Measurements from ENCODE around the gene S100A16.

DNA sequence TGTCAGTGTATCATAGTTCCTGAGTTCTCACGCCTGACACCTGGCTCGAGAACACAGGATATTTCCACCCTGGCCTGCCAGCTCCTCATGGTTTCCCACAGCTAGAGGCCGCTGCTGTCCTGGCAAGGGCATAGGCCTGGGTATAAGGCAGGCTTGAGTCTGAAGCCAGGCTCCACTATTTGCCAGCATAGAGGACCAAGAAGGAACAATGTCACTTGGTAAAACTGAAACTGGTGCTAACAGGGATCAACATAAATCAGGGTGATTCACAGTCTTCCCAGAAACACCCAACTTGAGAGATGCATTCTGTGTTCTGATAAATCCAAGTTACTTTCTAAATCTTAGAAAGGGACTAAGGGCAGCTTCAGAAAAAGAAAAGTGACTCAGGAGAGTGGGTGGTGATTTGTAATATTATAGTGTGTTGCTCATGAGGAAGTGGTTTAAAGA lies 40.3 kb downstream of the S100A16 start:
- TF ChIP-seq, protein P1, sequence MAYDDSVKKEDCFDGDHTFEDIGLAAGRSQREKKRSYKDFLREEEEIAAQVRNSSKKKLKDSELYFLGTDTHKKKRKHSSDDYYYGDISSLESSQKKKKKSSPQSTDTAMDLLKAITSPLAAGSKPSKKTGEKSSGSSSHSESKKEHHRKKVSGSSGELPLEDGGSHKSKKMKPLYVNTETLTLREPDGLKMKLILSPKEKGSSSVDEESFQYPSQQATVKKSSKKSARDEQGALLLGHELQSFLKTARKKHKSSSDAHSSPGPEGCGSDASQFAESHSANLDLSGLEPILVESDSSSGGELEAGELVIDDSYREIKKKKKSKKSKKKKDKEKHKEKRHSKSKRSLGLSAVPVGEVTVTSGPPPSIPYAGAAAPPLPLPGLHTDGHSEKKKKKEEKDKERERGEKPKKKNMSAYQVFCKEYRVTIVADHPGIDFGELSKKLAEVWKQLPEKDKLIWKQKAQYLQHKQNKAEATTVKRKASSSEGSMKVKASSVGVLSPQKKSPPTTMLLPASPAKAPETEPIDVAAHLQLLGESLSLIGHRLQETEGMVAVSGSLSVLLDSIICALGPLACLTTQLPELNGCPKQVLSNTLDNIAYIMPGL (CRISPR knock-in tag; IDR thresholded peaks at IDR 0.05; ENCODE audit: borderline replicate concordance) = no peak
- TF ChIP-seq, protein P2, sequence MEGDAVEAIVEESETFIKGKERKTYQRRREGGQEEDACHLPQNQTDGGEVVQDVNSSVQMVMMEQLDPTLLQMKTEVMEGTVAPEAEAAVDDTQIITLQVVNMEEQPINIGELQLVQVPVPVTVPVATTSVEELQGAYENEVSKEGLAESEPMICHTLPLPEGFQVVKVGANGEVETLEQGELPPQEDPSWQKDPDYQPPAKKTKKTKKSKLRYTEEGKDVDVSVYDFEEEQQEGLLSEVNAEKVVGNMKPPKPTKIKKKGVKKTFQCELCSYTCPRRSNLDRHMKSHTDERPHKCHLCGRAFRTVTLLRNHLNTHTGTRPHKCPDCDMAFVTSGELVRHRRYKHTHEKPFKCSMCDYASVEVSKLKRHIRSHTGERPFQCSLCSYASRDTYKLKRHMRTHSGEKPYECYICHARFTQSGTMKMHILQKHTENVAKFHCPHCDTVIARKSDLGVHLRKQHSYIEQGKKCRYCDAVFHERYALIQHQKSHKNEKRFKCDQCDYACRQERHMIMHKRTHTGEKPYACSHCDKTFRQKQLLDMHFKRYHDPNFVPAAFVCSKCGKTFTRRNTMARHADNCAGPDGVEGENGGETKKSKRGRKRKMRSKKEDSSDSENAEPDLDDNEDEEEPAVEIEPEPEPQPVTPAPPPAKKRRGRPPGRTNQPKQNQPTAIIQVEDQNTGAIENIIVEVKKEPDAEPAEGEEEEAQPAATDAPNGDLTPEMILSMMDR (IDR thresholded peaks at IDR 0.05) = peak; percentile 92
- no peak for TF ChIP-seq FOSL2 (IDR thresholded peaks at IDR 0.05)
- TF ChIP-seq FOSL2 (CRISPR knock-in tag; IDR thresholded peaks at IDR 0.05) = no peak
- no peak for TF ChIP-seq HOXB13 (CRISPR knock-in tag; IDR thresholded peaks at IDR 0.05; ENCODE audit: low read depth)
- no peak for TF ChIP-seq POLR2A (IDR thresholded peaks at IDR 0.05; ENCODE audit: low read length)
- TF ChIP-seq EP300 (IDR thresholded peaks at IDR 0.05) = no peak
- TF ChIP-seq, protein P3, sequence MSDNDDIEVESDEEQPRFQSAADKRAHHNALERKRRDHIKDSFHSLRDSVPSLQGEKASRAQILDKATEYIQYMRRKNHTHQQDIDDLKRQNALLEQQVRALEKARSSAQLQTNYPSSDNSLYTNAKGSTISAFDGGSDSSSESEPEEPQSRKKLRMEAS (IDR thresholded peaks at IDR 0.05) = peak; percentile 51
- no peak for TF ChIP-seq BHLHE40 (IDR thresholded peaks at IDR 0.05; ENCODE audit: low read depth, low read length)
- TF ChIP-seq PHF8 (IDR thresholded peaks at IDR 0.05; ENCODE audit: borderline replicate concordance, low read depth) = no peak
- TF ChIP-seq GATA3 (IDR thresholded peaks at IDR 0.05; ENCODE audit: borderline replicate concordance) = no peak
- peak; percentile 87 for TF ChIP-seq SMC3 (IDR thresholded peaks at IDR 0.05)
- no peak for TF ChIP-seq HDAC2 (IDR thresholded peaks at IDR 0.05)

All from A549 (cell line).